Stimulated activated CD8-positive, alpha-beta memory T cell treated with anti-CD3 and anti-CD28 coated beads, Interleukin-2, amount 100 ng/mL, for 48 hours (primary cell): ENCODE measurements around the gene TSPAN33.
"Not testable (repeated sequence)": the region's sequence is repeated elsewhere in the genome, so short reads cannot be mapped to it uniquely, and the experiment has no call there.

Source experiments
- DNase-seq, 2 donors: peaks; one replicate each; pipeline ENCODE4 v3.0.0-alpha.2; 2020; ENCODE audit warnings: low read depth in 2 of 2

Gene TSPAN33

GRCh38 chr7:129209067-129209926 lies 64.8 kb downstream of the TSPAN33 start:
- DNase-seq, result no peak

GRCh38 chr7:129210256-129210988 lies 65.9 kb downstream of the TSPAN33 start:
- peak; percentile 65 to 70 for DNase-seq

- DNase-seq, result no peak
These were observed 66.4 kb downstream of the TSPAN33 start for GRCh38 chr7:129210989-129211312.

GRCh38 chr7:129212126-129212525 lies 67.6 kb downstream of the TSPAN33 start:
- DNase-seq, result no peak

GRCh38 chr7:129212596-129212995 lies 68.1 kb downstream of the TSPAN33 start:
- DNase-seq, result no peak

- no peak for DNase-seq
These were observed 69.3 kb downstream of the TSPAN33 start for GRCh38 chr7:129213828-129214227.

GRCh38 chr7:129215691-129216090 lies 71.2 kb downstream of the TSPAN33 start:
- not testable (repeated sequence) for DNase-seq

GRCh38 chr7:129216101-129216715 lies 71.7 kb downstream of the TSPAN33 start:
- DNase-seq, result not testable (repeated sequence)

- DNase-seq, result not testable (repeated sequence)
These were observed 72.4 kb downstream of the TSPAN33 start for GRCh38 chr7:129216821-129217416.

GRCh38 chr7:129218514-129219062 lies 74.1 kb downstream of the TSPAN33 start:
- DNase-seq, result peak; percentile 60 to 66

- DNase-seq, result not testable (repeated sequence)
These were observed 74.7 kb downstream of the TSPAN33 start for GRCh38 chr7:129219166-129219565.
